AG04450 (cell line): ENCODE data around the gene MLLT6. TPM values are rescaled to one million over a fixed set of nuclear protein-coding genes. Genes with fewer than 3 reads are reported as not detected.

ENCODE experiments used
- CTCF ChIA-PET: fragments of 300-600, 350-600 bp; formaldehyde crosslinking; extraction: SDS; loops from one replicate; lab custom pipeline; 2022; ENCODE audit warnings: antibody characterized with exemption, inconsistent platforms; lab: Charles Lee
- POLR2A ChIA-PET: fragments of 350-600 bp; formaldehyde crosslinking; extraction: SDS; loops from one replicate; lab custom pipeline; 2021; ENCODE audit warnings: antibody characterized with exemption, inconsistent platforms; lab: Yijun Ruan, JAX
- DNase-seq: peaks from one replicate; pipeline ENCODE4 v3.0.0-alpha.2; 2011; ENCODE audit warnings: low read depth, low spot score
- H3K27ac ChIP-seq: one replicate; pipeline ENCODE4 v1.5.1; 2012; ENCODE audit warnings: low read depth, low read length, control low read depth
- H3K27me3 ChIP-seq: one replicate; pipeline ENCODE4 v1.6.0; 2012; ENCODE audit warnings: low read length; ENCODE audit not compliant: control insufficient read depth, insufficient read depth
- H3K4me3 ChIP-seq: 2 replicates; pipeline ENCODE4 v1.5.1; 2011; ENCODE audit warnings: mild to moderate bottlenecking, low read depth, low read length, control low read depth
- H3K9me3 ChIP-seq: 2 replicates; pipeline ENCODE4 v1.5.1; 2012; ENCODE audit warnings: low read length; ENCODE audit not compliant: control insufficient read depth, insufficient read depth
- CTCF ChIP-seq: IDR thresholded peaks from 2 replicates; pipeline ENCODE4 v1.5.1; 2011; ENCODE audit warnings: low read depth, low read length, control low read depth, inconsistent platforms
- polyA plus RNA-seq: library from polyadenylated mRNA; depleted of rRNA; stranded (reverse); fragments of >200 nt; gene quantifications from 2 replicates; pipeline ENCODE4 v1.2.3, GENCODE V29; 2011

The MLLT6 gene
- polyA plus RNA-seq, 1 experiment, result 17.3 TPM

GRCh38 chr17:38703742-38704605 lies 1.1 kb upstream of the MLLT6 start:
- no peak for TF ChIP-seq CTCF
- Histone ChIP-seq H3K27me3 (no peaks in the 10 kb centered on the region), H3K9me3 (no peaks in the 10 kb centered on the region; the same call in 1 of the 2 replicates), H3K27ac (peak overlapping the region; percentile 81), H3K4me3 (peak overlapping the region; percentile 71)
- DNase-seq, result no peak
- POLR2A ChIA-PET, result interaction anchor here (0.6 to 1.1 kb wide), 2 partner anchors 16 to 26 kb away, joined by 3 to 6 read pairs; no protein-coding TSS in a partner anchor
- CTCF ChIA-PET, result interaction anchor here (0.6 to 2.3 kb wide), 2 partner anchors 31 to 278 kb away, joined by 3 to 6 read pairs; no protein-coding TSS in a partner anchor

GRCh38 chr17:38705523-38705802 lies 390 bp downstream of the MLLT6 start:
- no peak for TF ChIP-seq CTCF
- H3K4me3 ChIP-seq, result peak overlapping the region; percentile 69
- no peaks in the 10 kb centered on the region; the same call in 1 of the 2 replicates for H3K9me3 ChIP-seq
- H3K27ac ChIP-seq, result no peak overlapping the region
- H3K27me3 ChIP-seq, result no peaks in the 10 kb centered on the region
- POLR2A ChIA-PET, result interaction anchor here (1.1 kb wide), 1 partner anchor 27 kb away, joined by 3 read pairs; no protein-coding TSS in a partner anchor
- CTCF ChIA-PET, result interaction anchor here (1.0 to 2.3 kb wide), 2 partner anchors 24 to 30 kb away, joined by 3 to 6 read pairs; no protein-coding TSS in a partner anchor
- no peak for DNase-seq

- no peaks in the 10 kb centered on the region for H3K27me3 ChIP-seq
- ChIA-PET POLR2A (no interaction called here), CTCF (interaction anchor here (1.0 to 2.3 kb wide), 4 partner anchors 23 to 38 kb away, joined by 3 to 6 read pairs (median 4); no protein-coding TSS in a partner anchor)
- no peak for DNase-seq
- H3K9me3 ChIP-seq, result no peaks in the 10 kb centered on the region; the same call in 1 of the 2 replicates
- TF ChIP-seq CTCF, result no peak
- peak overlapping the region; percentile 11 for H3K27ac ChIP-seq
- peak overlapping the region; percentile 69 for H3K4me3 ChIP-seq
Observed at GRCh38 chr17:38705803-38706504, 881 bp downstream of the MLLT6 start.

GRCh38 chr17:38706505-38707216 lies 1.6 kb downstream of the MLLT6 start:
- ChIA-PET CTCF (interaction anchor here (1.0 to 1.1 kb wide), 2 partner anchors 28 to 39 kb away, joined by 3 to 4 read pairs; no protein-coding TSS in a partner anchor), POLR2A (interaction anchor here (0.6 kb wide), 1 partner anchor 43 kb away, joined by 4 read pairs; no protein-coding TSS in a partner anchor)
- no peak overlapping the region for H3K27ac ChIP-seq
- TF ChIP-seq CTCF, result no peak
- peak overlapping the region; percentile 69 for H3K4me3 ChIP-seq
- H3K27me3 ChIP-seq, result no peaks in the 10 kb centered on the region
- H3K9me3 ChIP-seq, result no peaks in the 10 kb centered on the region; the same call in 1 of the 2 replicates
- no peak for DNase-seq
